NOMO-1 (cell line): ENCODE measurements around the gene OR13C9.
"Not testable (repeated sequence)": the region's sequence is repeated elsewhere in the genome, so short reads cannot be mapped to it uniquely, and the experiment has no call there.

ENCODE experiments used
- DNase-seq, 2 experiments: peaks; one replicate each; lab custom pipeline; 2025; ENCODE audit not compliant: unreplicated experiment in 2 of 2; lab: John Stamatoyannopoulos, UW

Gene OR13C9

GRCh38 chr9:104618104-104618503 lies at the start of gene OR13C9:
TSS of gene OR13C9 (minus strand) at chr9:104618204. CDS start at chr9:104618204, 0 bp downstream.
- DNase-seq: no peak

- no peak for DNase-seq
These were observed 40.6 kb upstream of the OR13C9 start for GRCh38 chr9:104658496-104659195.

- no peak for DNase-seq
These were observed 17.5 kb upstream of the OR13C9 start for GRCh38 chr9:104635456-104635855.

- no peak for DNase-seq
These were observed 16.0 kb upstream of the OR13C9 start for GRCh38 chr9:104633976-104634520.

- not testable (repeated sequence) for DNase-seq
These were observed 8.0 kb upstream of the OR13C9 start for GRCh38 chr9:104625964-104626363.

GRCh38 chr9:104617418-104617817 lies 586 bp downstream of the OR13C9 start:
- no peak for DNase-seq

- DNase-seq: no peak
These were observed 6.8 kb downstream of the OR13C9 start for GRCh38 chr9:104611213-104611612.

GRCh38 chr9:104608336-104608735 lies 9.7 kb downstream of the OR13C9 start:
- DNase-seq: no peak

- no peak for DNase-seq
These were observed 11.9 kb downstream of the OR13C9 start for GRCh38 chr9:104606152-104606551.

- DNase-seq: not testable (repeated sequence)
These were observed 12.5 kb downstream of the OR13C9 start, which contains the start of gene OR13C2 for GRCh38 chr9:104605527-104605926. TSS of gene OR13C2 (minus strand) at chr9:104605627. CDS start at chr9:104605627, 0 bp downstream.

- no peak for DNase-seq
These were observed 13.2 kb downstream of the OR13C9 start for GRCh38 chr9:104604801-104605200.

GRCh38 chr9:104599313-104599712 lies 18.7 kb downstream of the OR13C9 start, which contains the start of gene OR13C5:
TSS of gene OR13C5 (minus strand) at chr9:104599413. CDS start at chr9:104599413, 0 bp downstream.
- DNase-seq: not testable (repeated sequence)

GRCh38 chr9:104598749-104599148 lies 19.3 kb downstream of the OR13C9 start:
- not testable (repeated sequence) for DNase-seq

- no peak for DNase-seq
These were observed 28.4 kb downstream of the OR13C9 start for GRCh38 chr9:104589626-104590025.

- DNase-seq: no peak
These were observed 31.4 kb downstream of the OR13C9 start for GRCh38 chr9:104586496-104587180.

GRCh38 chr9:104580562-104580961 lies 37.4 kb downstream of the OR13C9 start:
- DNase-seq: no peak

GRCh38 chr9:104577263-104577662 lies 40.7 kb downstream of the OR13C9 start:
- DNase-seq: no peak

GRCh38 chr9:104575456-104575855 lies 42.5 kb downstream of the OR13C9 start:
- DNase-seq: no peak

- no peak for DNase-seq
These were observed 45.4 kb downstream of the OR13C9 start for GRCh38 chr9:104572612-104573011.

GRCh38 chr9:104568868-104569267 lies 49.1 kb downstream of the OR13C9 start, which contains the start of gene OR13C8:
TSS of gene OR13C8 (plus strand) at chr9:104569168. CDS start at chr9:104569168, 0 bp downstream.
- DNase-seq: no peak
